ENCODE results near the gene TIMP4.

Gene TIMP4

DNA sequence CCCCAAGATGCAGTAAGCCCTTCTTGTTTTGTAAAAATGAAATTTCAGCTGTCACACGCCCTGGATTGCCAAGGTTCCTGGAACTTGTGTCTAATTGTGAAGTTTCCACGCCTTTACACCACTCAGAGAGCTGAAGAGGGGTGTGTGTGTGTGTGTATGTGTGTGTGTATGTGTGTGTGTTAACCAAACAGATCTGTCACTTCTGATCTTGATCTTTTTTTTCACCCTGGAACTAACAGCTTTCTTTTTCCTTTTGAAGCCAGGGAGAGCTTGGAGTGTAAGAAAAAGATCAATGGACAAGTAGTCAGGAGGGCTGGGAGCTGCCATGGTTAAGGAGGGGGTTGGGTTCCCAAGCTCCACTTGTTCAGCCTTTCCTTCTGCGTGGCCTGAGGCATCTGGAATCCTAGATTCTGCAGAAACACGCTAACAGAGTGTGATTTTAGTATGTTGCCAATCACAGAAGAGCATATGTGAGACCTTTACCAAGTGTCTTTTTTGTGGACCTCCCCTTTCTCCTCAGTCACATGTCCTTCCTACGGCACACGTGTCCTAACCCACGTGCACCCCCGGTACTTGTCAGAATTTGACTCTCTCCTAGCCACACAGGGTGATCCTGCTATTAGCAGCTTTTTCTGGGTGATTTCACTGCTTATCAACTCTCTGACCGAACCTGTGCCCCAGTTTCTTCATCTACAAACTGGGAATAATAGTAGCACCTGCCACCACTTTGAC is 11.5 kb downstream of the TIMP4 start:
- DNase-seq = no peak

- DNase-seq = no peak
Measured at GRCh38 chr3:12143949-12144504, 14.7 kb downstream of the TIMP4 start.

DNA sequence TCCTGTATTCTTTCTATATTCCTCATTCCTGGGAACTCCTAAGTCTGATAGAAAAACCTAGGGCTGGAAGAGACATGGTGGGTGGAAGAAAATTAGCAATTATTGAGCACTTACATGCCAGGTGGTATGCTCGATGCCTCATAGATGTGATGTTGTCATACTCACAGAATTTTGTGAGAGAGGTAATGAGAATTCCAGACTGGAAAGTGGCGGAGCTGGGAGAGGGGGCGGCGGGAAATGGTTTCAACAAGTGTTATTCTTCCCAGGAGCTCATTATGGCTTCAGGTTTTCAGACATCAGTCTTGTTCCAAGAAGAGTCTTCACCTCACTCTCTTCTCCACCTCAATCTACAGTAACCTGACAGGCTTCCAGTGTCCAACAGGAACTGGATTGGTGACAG is 16.2 kb downstream of the TIMP4 start:
- no peak for DNase-seq

- no peak for DNase-seq
Measured at GRCh38 chr3:12141350-12141749, 17.4 kb downstream of the TIMP4 start.

GRCh38 chr3:12139111-12139511 is 19.6 kb downstream of the TIMP4 start:
- no peak for DNase-seq

GRCh38 chr3:12138044-12138443 is 20.7 kb downstream of the TIMP4 start:
- DNase-seq = no peak

DNA sequence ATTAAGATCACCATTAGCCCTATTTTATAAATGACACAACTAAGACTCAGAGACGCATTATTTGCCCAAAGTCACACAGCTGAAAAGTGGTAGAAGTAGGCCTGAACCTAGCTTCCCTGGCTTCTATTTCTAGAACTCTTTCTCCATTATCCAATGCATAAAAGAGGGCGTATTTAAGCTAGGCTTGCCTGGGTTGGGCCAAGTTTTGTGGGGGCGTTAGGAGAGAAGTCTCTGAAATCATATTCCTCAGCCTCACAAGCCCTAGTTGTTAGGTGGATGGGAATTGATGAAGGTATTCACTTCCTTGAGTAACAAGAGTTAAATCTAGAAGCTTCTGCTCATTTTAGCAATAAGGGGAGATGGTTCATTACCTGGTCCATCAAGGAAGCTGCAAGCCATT is 22.3 kb downstream of the TIMP4 start:
- DNase-seq = no peak

DNA sequence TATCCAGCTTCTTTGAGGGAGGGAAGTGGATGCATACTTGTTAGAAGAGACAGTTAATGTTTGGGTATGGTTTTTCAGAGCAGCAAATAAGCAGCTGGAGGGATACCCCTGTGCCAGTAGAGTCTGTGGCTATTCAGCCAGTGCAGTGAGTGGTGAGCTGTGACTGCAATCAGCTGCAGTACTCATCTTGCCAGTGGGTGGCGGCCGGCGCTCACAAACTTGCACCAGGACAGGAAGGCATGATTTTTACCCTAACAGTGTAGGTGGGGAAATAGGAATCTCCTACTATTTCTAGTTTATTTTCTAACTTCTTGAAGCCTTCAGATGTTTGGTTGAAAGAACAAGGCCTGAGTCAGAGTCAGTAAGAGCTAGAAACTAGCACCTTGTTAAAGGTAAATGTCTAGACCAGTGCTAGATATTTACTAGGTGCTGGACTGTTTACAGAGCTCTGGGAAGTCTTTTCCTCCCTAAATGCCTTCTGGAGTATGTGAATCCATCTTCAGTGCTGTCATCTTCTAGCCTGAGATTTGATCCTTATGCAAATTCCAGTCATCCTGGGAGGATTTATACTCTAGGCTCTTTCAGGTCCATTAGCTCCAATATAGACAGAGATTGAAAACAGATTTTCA is 23.6 kb downstream of the TIMP4 start:
- no peak for DNase-seq

DNA sequence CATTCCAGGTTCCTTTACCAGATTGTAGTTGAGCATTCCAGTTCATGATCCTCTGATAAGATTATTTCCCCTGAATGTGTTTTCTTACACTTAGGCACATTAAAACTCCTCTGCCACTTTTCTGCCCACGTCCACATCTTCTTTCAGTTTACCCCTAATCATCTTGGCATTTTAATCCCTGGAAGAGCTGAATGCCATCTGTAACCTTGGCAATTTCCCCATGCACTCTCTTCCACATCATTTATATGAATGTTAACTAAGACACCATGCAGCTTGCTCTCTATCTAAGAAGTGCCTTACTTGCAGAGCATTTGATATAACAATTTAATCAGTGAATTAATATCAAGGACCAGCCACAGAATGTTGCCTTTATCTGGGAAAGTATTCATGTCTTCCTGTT is 25.8 kb downstream of the TIMP4 start:
- DNase-seq = no peak

DNA sequence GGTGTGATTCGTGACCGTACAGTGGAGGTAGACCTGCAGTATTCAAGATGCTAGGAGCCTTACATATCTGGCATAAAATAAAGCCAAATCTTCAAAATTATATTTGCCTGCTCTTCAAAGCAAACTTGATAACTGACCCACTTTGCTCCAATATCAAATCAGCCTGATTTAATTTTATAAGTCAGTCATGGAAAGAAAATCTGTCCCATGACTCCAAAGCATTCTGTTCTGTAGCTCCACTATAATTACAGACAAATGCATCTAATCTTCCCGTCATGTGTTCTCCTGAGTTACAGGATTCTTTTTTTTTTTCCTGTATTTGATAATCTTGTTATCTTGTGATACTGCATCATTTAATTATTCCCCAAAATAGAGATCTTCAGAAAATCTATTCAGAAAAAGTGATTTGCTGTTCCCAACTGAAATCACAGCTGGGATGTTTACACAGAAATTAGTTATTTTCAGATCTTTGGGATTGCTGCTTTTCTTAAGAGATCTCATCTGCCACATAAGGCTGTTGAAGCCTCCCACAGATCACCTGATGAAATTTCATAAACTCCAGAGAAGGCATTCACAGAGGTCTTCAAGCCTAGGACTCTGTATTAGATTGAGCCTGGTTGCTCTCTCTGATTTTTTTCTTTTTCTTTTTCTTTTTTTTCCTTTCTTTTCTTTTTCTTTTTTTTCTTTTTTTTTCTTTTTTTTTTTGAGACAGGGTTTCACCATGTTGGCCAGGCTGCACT is 27.2 kb downstream of the TIMP4 start:
- no peak for DNase-seq

GRCh38 chr3:12127391-12127790 is 31.3 kb downstream of the TIMP4 start:
- DNase-seq = no peak

DNA sequence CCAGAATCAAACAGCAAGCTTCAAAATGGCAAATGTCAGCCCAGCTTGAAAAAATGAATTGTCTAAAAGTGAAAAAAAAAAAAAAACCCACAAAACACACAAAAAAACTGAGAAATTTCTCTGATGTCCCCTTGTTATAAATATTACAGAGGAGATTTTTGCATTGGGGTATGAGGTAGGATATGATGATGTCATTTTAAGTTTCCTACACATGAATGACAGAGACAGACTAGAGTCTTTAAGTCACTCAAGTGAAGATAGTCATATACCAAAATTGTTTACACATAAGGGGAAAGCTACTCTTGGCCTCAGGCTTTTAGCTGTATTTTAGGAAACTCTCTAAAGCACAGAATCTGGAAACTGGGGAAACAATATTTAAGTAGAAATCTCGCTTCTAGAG is 32.9 kb downstream of the TIMP4 start:
- DNase-seq = no peak

DNA sequence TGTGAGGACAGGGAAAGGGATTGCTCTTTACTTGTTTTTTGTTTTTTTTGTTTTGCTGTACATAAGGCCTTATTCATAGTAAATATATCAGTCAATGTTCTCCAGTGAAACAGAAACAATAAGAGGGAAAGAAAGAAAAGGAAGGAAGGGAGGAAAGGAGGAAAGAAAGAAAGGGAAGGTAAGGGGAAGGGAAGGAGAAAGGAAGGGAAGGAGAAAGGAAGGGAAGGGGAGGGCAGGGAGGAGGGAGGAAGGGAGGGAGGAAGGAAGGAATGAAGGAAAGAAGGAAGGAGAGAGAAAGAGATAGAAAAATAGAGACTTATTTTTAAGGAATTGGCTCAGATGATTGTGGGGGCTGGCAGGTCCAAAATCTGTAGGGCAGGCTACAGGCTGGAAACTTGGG is 37.2 kb downstream of the TIMP4 start:
- DNase-seq = no peak

DNA sequence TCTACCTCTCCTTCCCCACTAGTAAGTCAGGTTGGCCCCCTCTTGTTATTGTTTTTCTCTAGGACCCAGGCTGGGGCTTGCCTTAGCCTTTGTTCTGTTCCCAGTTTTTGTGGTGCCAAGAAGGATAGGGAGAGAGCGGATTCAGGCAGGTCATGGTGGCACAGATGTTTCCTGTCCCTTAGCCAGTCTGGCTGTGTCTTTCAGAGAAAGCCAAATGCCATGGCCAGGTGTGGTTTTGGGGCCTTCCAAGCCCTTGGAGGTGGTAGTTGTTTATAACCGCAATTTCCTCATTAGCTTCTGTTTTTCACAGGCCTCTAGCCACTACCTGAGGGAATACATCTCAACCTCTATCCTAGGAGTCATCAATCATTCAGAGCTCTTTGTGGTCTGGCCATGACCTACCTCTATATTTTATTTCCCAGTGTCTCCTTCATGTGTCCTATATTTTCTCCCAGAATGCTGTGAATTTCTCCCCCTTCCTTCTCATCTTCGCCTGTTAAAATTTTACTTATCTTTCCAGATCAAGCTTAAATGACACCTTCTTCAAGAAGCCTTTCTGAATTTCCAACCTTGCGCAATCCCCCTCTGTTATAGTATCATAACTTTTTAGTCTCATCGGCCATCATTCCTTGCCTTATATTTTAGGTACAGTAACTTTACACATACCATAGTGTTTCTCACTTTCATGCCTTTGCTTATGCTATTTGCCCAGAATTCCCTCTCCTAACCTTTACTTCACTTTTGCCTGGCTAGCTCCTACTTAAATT is 38.2 kb downstream of the TIMP4 start:
- no peak for DNase-seq

DNA sequence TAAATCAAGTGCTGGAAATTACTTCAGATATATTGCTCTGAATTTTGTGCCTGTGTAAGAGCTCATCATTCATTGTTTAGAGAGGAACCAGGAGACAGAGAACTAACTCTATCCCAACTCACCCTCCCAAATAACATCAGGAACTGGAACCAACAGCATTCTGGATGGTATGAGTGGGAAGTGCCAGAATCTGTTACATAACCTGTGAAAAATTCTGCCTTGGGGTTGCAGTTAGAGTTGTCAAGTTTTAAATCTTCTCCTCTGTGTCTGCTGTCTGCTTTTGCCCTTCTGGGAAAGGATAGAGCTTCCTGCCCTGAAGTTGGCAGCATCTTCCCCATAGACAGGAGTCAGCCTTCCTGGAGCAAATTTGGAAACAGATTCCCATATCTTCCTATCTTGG is 41.2 kb downstream of the TIMP4 start:
- DNase-seq = no peak

DNA sequence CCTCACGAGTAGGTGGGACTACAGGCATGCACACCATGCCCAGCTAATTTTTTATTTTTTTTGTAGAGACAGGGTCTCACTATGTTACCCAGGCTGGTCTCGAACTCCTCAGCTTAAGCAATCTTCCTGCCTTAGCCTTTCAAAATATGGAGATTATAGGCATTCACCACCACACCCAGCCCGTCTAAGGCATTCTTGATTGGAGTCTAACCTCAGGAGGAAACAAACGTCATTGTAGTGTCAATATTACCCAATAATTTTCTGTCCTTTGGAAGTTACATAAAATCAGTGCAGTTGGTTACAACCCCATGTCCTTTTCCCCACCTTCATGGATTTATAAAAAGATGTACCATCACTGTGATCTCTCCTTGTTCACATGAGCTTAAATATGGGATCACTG is 41.8 kb downstream of the TIMP4 start:
- no peak for DNase-seq

DNA sequence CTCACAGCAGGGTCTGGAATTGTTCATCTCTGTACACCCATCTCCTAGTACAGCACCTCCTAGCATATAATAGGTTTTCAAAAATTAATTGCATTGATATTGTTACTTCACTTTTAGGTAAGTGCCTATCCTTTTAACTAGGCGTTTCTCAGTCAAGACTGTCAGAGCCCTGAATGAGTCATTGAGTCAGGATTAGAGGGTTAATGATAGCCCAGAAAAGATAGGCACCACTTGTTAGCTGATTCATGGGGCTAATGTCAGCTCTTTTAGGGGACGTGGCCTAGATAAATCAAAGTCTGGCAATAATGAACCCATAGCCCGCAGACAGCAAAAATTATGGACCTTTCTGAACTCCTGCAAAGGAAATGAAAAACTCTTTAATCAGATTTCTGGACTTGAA is 42.9 kb downstream of the TIMP4 start:
- DNase-seq = no peak

DNA sequence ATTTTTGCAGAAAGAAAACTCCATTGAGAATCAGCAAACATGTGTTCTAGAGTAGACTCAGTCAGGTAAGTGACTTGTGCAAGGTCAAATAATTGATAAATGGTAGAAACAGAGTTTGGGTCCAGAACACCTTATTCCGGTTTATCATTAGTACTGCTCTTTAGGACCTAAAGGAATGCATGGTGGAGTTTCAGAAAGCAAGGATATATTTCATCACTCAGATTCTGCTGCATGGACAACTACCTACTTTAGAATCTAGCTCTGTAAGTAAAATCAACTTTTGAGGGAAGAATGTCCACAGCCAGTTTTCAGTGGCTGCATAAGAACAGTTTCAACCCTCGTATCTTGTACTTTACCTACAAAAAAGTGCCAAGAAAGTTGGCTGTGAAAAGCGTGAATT is 43.6 kb downstream of the TIMP4 start:
- DNase-seq = no peak

- no peak for DNase-seq
Measured at GRCh38 chr3:12114251-12114650, 44.5 kb downstream of the TIMP4 start.

DNA sequence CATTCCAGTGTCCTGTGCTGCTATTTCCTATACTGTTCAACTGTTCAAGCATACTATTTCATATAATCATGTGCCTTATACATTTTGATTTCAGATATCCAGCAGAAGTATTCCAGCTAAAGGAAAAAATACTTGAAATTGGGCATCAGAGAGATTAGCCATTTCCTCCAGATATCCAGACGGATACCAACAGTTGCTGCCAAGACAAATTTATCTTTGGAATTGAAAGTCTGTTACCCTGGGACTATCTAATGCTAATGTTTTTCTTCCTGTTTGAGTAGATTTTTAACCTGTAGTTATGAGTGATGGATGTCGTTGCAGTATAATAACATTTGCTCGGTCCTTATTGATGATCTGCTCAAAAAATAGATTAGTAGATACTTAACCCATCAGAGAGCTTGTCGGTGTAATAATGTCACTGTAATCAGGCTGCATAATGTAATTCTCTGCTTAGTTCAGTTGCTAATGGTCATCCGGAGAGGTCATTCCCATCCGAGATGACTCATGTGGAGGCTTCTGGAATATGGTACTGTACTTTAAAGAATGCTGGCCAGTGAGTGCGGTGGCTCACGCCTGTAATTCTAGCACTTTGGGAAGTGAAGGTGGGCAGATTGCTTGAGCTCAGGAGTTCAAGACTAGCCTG is 51.5 kb downstream of the TIMP4 start:
- no peak for DNase-seq
